IPS-18a (cell line): ENCODE measurements around the gene KLHL7.
A peak's percentile ranks its signal among the peaks of the same experiment; 100 is the strongest.

Source experiments
- H3K27ac ChIP-seq: one replicate; pipeline ENCODE4 v1.5.1; 2013; ENCODE audit warnings: low read length
- H3K27me3 ChIP-seq: one replicate; pipeline ENCODE4 v1.6.1; 2013; ENCODE audit warnings: mild to moderate bottlenecking, low read length; ENCODE audit not compliant: control insufficient read depth, insufficient read depth
- H3K36me3 ChIP-seq: one replicate; pipeline ENCODE4 v1.6.1; 2013; ENCODE audit warnings: low read depth, low read length; ENCODE audit not compliant: control insufficient read depth
- H3K4me1 ChIP-seq: one replicate; pipeline ENCODE4 v1.6.1; 2013; ENCODE audit warnings: low read depth, low read length; ENCODE audit not compliant: control insufficient read depth
- H3K4me3 ChIP-seq: one replicate; pipeline ENCODE4 v1.5.1; 2013; ENCODE audit warnings: low read length
- H3K9ac ChIP-seq: one replicate; pipeline ENCODE4 v1.6.1; 2013; ENCODE audit warnings: mild to moderate bottlenecking, low read length, moderate library complexity
- H3K9me3 ChIP-seq: one replicate; pipeline ENCODE4 v1.6.1; 2013; ENCODE audit warnings: low read depth, low read length; ENCODE audit not compliant: control insufficient read depth

The KLHL7 gene

GRCh38 chr7:23093111-23093510 is 12.5 kb upstream of the KLHL7 start:
- Histone ChIP-seq H3K9ac (no peak overlapping the region), H3K4me3 (no peak overlapping the region), H3K36me3 (no peaks in the 10 kb centered on the region)

GRCh38 chr7:23093546-23093945 is 12.0 kb upstream of the KLHL7 start:
- H3K36me3 ChIP-seq, result no peaks in the 10 kb centered on the region
- no peak overlapping the region for H3K4me3 ChIP-seq
- no peak overlapping the region for H3K9ac ChIP-seq
- no peaks in the 10 kb centered on the region for H3K9me3 ChIP-seq
- H3K27me3 ChIP-seq, result no peaks in the 10 kb centered on the region
- no peaks in the 10 kb centered on the region for H3K4me1 ChIP-seq
- no peak overlapping the region for H3K27ac ChIP-seq

More at GRCh38 chr7:23093111-23093510, 12.5 kb upstream of the KLHL7 start:
- H3K9me3 ChIP-seq, result no peaks in the 10 kb centered on the region
- H3K4me1 ChIP-seq, result no peaks in the 10 kb centered on the region
- H3K27me3 ChIP-seq, result no peaks in the 10 kb centered on the region
- H3K27ac ChIP-seq, result no peak overlapping the region

- H3K9ac ChIP-seq, result no peak overlapping the region
- no peak overlapping the region for H3K4me3 ChIP-seq
- H3K9me3 ChIP-seq, result no peaks in the 10 kb centered on the region
- no peaks in the 10 kb centered on the region for H3K27me3 ChIP-seq
- no peaks in the 10 kb centered on the region for H3K36me3 ChIP-seq
- no peaks in the 10 kb centered on the region for H3K4me1 ChIP-seq
- H3K27ac ChIP-seq, result no peak overlapping the region
Observed at GRCh38 chr7:23096518-23097290, 8.9 kb upstream of the KLHL7 start.

GRCh38 chr7:23098029-23098428 is 7.6 kb upstream of the KLHL7 start:
- H3K27me3 ChIP-seq, result no peaks in the 10 kb centered on the region
- H3K9me3 ChIP-seq, result no peaks in the 10 kb centered on the region
- H3K9ac ChIP-seq, result no peak overlapping the region
- no peak overlapping the region for H3K27ac ChIP-seq
- H3K4me3 ChIP-seq, result no peak overlapping the region
- no peaks in the 10 kb centered on the region for H3K36me3 ChIP-seq
- H3K4me1 ChIP-seq, result no peaks in the 10 kb centered on the region

- no peak overlapping the region for H3K27ac ChIP-seq
- H3K4me1 ChIP-seq, result no peaks in the 10 kb centered on the region
- H3K9me3 ChIP-seq, result no peaks in the 10 kb centered on the region
- H3K27me3 ChIP-seq, result no peaks in the 10 kb centered on the region
- H3K9ac ChIP-seq, result no peak overlapping the region
- no peaks in the 10 kb centered on the region for H3K36me3 ChIP-seq
- no peak overlapping the region for H3K4me3 ChIP-seq
Observed at GRCh38 chr7:23098460-23098859, 7.1 kb upstream of the KLHL7 start.

DNA sequence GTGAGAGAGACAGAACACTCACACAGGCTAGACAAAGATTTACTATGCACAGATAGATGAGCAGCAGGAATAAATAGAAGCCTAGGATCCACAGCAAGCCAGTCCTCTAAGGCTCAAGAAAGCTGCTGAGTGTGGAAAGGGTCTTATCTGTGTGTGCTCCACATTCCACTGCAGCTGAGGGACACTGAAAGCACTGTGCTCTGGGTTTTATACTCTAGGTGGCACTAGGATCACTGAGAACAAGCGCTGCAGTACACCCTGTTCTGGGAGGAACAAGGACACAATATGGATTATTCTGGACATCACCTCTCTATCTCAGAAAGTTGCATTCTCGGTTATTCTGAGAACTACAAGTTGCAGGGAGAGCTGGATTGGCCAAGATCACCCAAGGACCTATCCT is 4.9 kb upstream of the KLHL7 start:
- H3K27ac ChIP-seq, result no peak overlapping the region
- H3K4me3 ChIP-seq, result no peak overlapping the region
- H3K4me1 ChIP-seq, result no peaks in the 10 kb centered on the region
- H3K36me3 ChIP-seq, result no peaks in the 10 kb centered on the region
- no peaks in the 10 kb centered on the region for H3K27me3 ChIP-seq
- H3K9ac ChIP-seq, result no peak overlapping the region
- H3K9me3 ChIP-seq, result no peaks in the 10 kb centered on the region

- H3K27ac ChIP-seq, result peak overlapping the region; percentile 50
- H3K4me3 ChIP-seq, result peak overlapping the region; percentile 90
- H3K27me3 ChIP-seq, result no peaks in the 10 kb centered on the region
- no peaks in the 10 kb centered on the region for H3K9me3 ChIP-seq
- peaks cover 21% of the 10 kb centered on the region for H3K4me1 ChIP-seq
- H3K9ac ChIP-seq, result peak overlapping the region; percentile 80
- H3K36me3 ChIP-seq, result no peaks in the 10 kb centered on the region
Observed at GRCh38 chr7:23105086-23105643, 420 bp upstream of the KLHL7 start.

- Histone ChIP-seq H3K27me3 (no peaks in the 10 kb centered on the region), H3K4me3 (peak overlapping the region; percentile 90), H3K9me3 (no peaks in the 10 kb centered on the region), H3K36me3 (no peaks in the 10 kb centered on the region), H3K9ac (peak overlapping the region; percentile 80), H3K27ac (peak overlapping the region; percentile 49), H3K4me1 (peaks cover 21% of the 10 kb centered on the region)
Observed at GRCh38 chr7:23106057-23106822, 655 bp downstream of the KLHL7 start.

DNA sequence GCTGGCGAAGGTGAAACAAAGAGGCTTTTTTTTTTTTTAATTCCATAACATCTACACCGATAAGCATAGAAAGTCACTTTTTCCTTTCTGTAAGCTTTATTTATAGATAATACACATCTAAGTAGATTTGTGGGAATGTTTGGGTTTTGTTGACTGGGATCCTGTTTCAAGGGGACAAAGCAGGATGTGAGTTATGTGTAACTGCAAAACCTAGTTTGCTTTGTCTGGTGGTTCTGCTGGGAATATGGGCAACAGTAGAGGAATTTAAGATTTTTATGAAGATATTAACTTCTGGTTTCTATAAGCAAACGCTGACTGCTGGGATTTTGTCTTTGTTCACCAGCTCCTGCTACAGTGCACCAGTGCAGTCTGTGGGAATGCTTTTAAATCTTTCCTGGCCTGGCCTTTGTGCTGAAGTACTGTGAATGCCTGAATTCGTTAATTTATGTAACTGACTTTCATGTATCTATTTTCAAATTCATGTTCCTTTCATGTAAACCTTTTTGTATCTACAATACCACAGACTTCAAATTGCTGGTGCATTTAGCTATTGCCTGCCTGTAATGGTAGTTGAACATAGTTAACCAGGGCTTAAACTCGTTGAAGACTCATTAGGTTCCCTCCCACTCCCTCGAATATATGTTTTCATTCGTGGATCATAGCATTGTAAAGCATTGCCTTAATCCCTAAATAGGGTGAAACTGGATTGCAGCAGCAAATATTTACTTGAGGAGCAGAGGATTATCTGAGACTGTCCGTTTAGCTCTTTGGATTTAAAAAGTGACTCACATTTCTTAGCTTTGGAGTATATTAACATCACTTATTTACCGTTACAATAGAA is 1.5 kb downstream of the KLHL7 start:
- H3K36me3 ChIP-seq, result no peaks in the 10 kb centered on the region
- peak overlapping the region; percentile 80 for H3K9ac ChIP-seq
- H3K27ac ChIP-seq, result peak overlapping the region; percentile 49
- H3K4me3 ChIP-seq, result peak overlapping the region; percentile 90
- H3K9me3 ChIP-seq, result no peaks in the 10 kb centered on the region
- H3K27me3 ChIP-seq, result no peaks in the 10 kb centered on the region
- peaks cover 22% of the 10 kb centered on the region for H3K4me1 ChIP-seq

DNA sequence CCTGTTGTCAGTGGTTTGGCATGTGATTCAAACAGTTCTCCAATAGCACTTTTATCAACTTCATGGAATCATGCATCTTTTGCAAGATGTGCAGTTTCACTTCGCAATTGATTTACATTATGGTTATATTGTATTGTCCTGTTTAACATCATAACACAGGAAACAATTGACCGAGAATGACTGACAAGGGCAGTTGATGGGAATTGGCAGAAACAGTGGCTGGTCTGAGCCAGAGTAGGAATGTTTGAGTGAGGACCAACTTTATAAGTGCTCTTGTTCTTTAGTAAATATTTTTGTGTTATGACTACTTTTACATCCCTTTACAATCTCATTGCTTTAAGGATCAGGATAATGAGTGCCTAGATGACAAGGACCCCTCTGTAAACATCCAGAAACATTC is 2.2 kb downstream of the KLHL7 start:
- H3K4me3 ChIP-seq, result peak overlapping the region; percentile 90
- no peak overlapping the region for H3K9ac ChIP-seq

GRCh38 chr7:23108995-23109394 is 3.4 kb downstream of the KLHL7 start:
- peaks cover 41% of the 10 kb centered on the region for H3K4me1 ChIP-seq
- no peaks in the 10 kb centered on the region for H3K9me3 ChIP-seq
- no peak overlapping the region for H3K9ac ChIP-seq
- H3K27me3 ChIP-seq, result no peaks in the 10 kb centered on the region
- no peaks in the 10 kb centered on the region for H3K36me3 ChIP-seq
- H3K27ac ChIP-seq, result no peak overlapping the region
- no peak overlapping the region for H3K4me3 ChIP-seq

More for the DNA sequence above, 2.2 kb downstream of the KLHL7 start:
- Histone ChIP-seq H3K27ac (no peak overlapping the region), H3K36me3 (no peaks in the 10 kb centered on the region), H3K4me1 (peaks cover 29% of the 10 kb centered on the region), H3K27me3 (no peaks in the 10 kb centered on the region), H3K9me3 (no peaks in the 10 kb centered on the region)
